Adrenal gland (tissue), 12 donors: Measurements from ENCODE around the gene ANTXR1. TPM values are rescaled to one million over a fixed set of nuclear protein-coding genes. Genes with fewer than 3 reads are reported as not detected.

Experiments
- DNase-seq, 7 donors: peaks; one replicate each; pipeline ENCODE4 v3.0.0-alpha.2; 2019 to 2020
- H3K27ac ChIP-seq, 5 donors: fragments of 200-600 bp; sonication (generic) in 4 of 5; 1 replicate in 3 of 5; 2 replicates in 2 of 5; pipeline versions ENCODE4 v1.5.1 to v1.8.0; 2016 to 2020; ENCODE audit warnings: mild to moderate bottlenecking in 1 of 5
- H3K27me3 ChIP-seq: fragments of 200-600 bp; 2 replicates; pipeline ENCODE4 v1.8.0; 2021
- H3K36me3 ChIP-seq, 2 donors: fragments of 200-600 bp; replicated peaks in 1 of 2; 1 replicate in 1 of 2; 2 replicates in 1 of 2; pipeline versions ENCODE4 v1.5.1 to v1.8.0; 2018 to 2022
- H3K4me1 ChIP-seq, 2 donors: fragments of 200-600 bp; replicated peaks in 1 of 2; 1 replicate in 1 of 2; 2 replicates in 1 of 2; pipeline versions ENCODE4 v1.5.1 to v1.8.0; 2018 to 2021
- H3K4me3 ChIP-seq, 4 donors: fragments of 200-600 bp; sonication (generic) in 3 of 4; one replicate each; pipeline ENCODE4 v1.5.1; 2016 to 2018
- H3K9me3 ChIP-seq, 3 donors: fragments of 200-600 bp; sonication (generic) in 1 of 3; replicated peaks in 1 of 3; 1 replicate in 2 of 3; 2 replicates in 1 of 3; pipeline versions ENCODE4 v1.5.1 to v1.8.0; 2016 to 2021
- CTCF ChIP-seq, 6 experiments: fragments of 450-650 bp in 4 of 6; fragments of 200-600 bp in 2 of 6; sonication (generic) in 1 of 6; IDR thresholded peaks; 1 replicate in 5 of 6; 2 replicates in 1 of 6; pipeline versions ENCODE4 v1.5.1 to v1.8.0; 2016 to 2021; ENCODE audit warnings: antibody characterized with exemption in 6 of 6, mild to moderate bottlenecking in 2 of 6, moderate library complexity in 1 of 6
- POLR2A ChIP-seq, 2 donors: fragments of 450-650 bp; IDR thresholded peaks; one replicate each; pipeline ENCODE4 v1.6.1; 2017; ENCODE audit warnings: antibody characterized with exemption in 2 of 2, mild to moderate bottlenecking in 2 of 2, moderate library complexity in 1 of 2
- WGBS, 4 donors: extraction: QIAGEN DNeasy Blood & Tissue Kit in 2 of 4; methylation state at CpG; one replicate each; pipeline versions ENCODE4 v1.1.5 to v1.1.7; 2013 to 2017; 5-methylcytosine and 5-hydroxymethylcytosine counted together
- intact Hi-C, 2 donors: fragments of 100-400 bp; cut with DNase I; formaldehyde crosslinking; loops; one replicate each; pipeline versions ENCODE4 v1.14.1 to v1.15.0; 2022 to 2023
- polyA plus RNA-seq, 3 donors: library from polyadenylated mRNA; stranded (reverse); fragments of 200-250 nt in 2 of 3; fragments of 350-450 nt in 1 of 3; fragmentation: Illumina TruSeq in 1 of 3; extraction: RNeasy Lipid Tissue Mini Kit (QIAGEN cat#74804) in 1 of 3; gene quantifications; one replicate each; pipeline ENCODE4 v1.2.3, GENCODE V29; 2013 to 2014
- total RNA-seq, 9 donors: library from RNA; depleted of rRNA in 4 of 9; stranded (reverse); fragments of >200 nt in 4 of 9; fragments of 120-200 nt in 1 of 9; fragmentation: NEBNext Ultra II Directional in 1 of 9; extraction: Animal tissue kit (Norgen Biotek cat#: 25700) in 1 of 9; gene quantifications; one replicate each; pipeline versions ENCODE4 v1.1.0 to v1.2.4, GENCODE V29; 2013 to 2023
- donor health status: healthy with polysubstance abuse.
- donor health status: Bipolar disorder and iron deficiency.
- donor health status: DM: yes; HTN: yes; CAD: no.
- donor health status: DM: no; HTN: no; CAD: no.
- donor health status: DM: no; HTN: no; CAD: no.
- donor health status: DM: yes; HTN: yes; CAD: no.

The ANTXR1 gene
- total and polyA plus RNA-seq, 12 donors, result 19.0 to 386 (median 119) TPM

GRCh38 chr2:69013840-69014821 is 1.2 kb downstream of the ANTXR1 start:
- no peak for TF ChIP-seq POLR2A (IDR thresholded peaks at IDR 0.05)
- TF ChIP-seq CTCF (IDR thresholded peaks at IDR 0.05), result no peak
- 3 to 6% (median 4%) methylated on average over 13 to 20 of the region's 20 CpGs for WGBS, 4 donors
- no peaks in the 10 kb centered on the region for H3K27me3 ChIP-seq
- intact Hi-C loops, result loop anchor here in 1 of 2 donors (5.0 to 10.0 kb wide), 2 partner anchors 69 to 293 kb away; no protein-coding TSS in a partner anchor
- H3K4me1 ChIP-seq, result peaks cover 0 to 56% of the 10 kb centered on the region in 2 donors
- peak overlapping the region; percentile 67 to 84 (median 70) for H3K4me3 ChIP-seq
- H3K27ac ChIP-seq, result peak overlapping the region; percentile 9 to 87 (median 58)
- no peaks in the 10 kb centered on the region for H3K9me3 ChIP-seq
- no peaks in the 10 kb centered on the region for H3K36me3 ChIP-seq
- DNase-seq, result peak in 2 of 7 donors; percentile 49

- Histone ChIP-seq H3K36me3 (no peaks in the 10 kb centered on the region), H3K27ac (peak overlapping the region in 2 of 5 donors; percentile 23 to 30), H3K4me1 (peaks cover 8 to 82% of the 10 kb centered on the region in 2 donors), H3K27me3 (no peaks in the 10 kb centered on the region), H3K9me3 (no peaks in the 10 kb centered on the region), H3K4me3 (no peak overlapping the region)
- intact Hi-C loops, result loop anchor here in 1 of 2 donors (10.0 kb wide), 1 partner anchor 72 kb away; no protein-coding TSS in a partner anchor
- peak in 5 of 7 donors; percentile 27 to 51 (median 44) for DNase-seq
- WGBS, 4 donors, result 45 to 88% (median 67%) methylated on average over 5 of the region's 5 CpGs
- TF ChIP-seq CTCF (IDR thresholded peaks at IDR 0.05), result no peak
- TF ChIP-seq POLR2A (IDR thresholded peaks at IDR 0.05), result peak in 1 of 2 donors; percentile 26
These were observed 4.1 kb downstream of the ANTXR1 start for GRCh38 chr2:69017080-69017479.

- Histone ChIP-seq H3K4me1 (peaks cover 8 to 77% of the 10 kb centered on the region in 2 donors), H3K4me3 (no peak overlapping the region), H3K27me3 (no peaks in the 10 kb centered on the region), H3K9me3 (no peaks in the 10 kb centered on the region), H3K36me3 (no peaks in the 10 kb centered on the region), H3K27ac (no peak overlapping the region)
- 81 to 91% (median 83%) methylated on average over 3 of the region's 3 CpGs for WGBS, 4 donors
- DNase-seq, result no peak
- TF ChIP-seq CTCF (IDR thresholded peaks at IDR 0.05) (no peak), POLR2A (IDR thresholded peaks at IDR 0.05) (no peak)
- intact Hi-C loops, result loop anchor here in 1 of 2 donors (10.0 kb wide), 1 partner anchor 73 kb away; no protein-coding TSS in a partner anchor
These were observed 4.9 kb downstream of the ANTXR1 start for GRCh38 chr2:69017835-69018234.

GRCh38 chr2:69018678-69019095 is 5.7 kb downstream of the ANTXR1 start:
- Histone ChIP-seq H3K4me3 (no peak overlapping the region), H3K36me3 (no peaks in the 10 kb centered on the region), H3K27ac (no peak overlapping the region), H3K4me1 (peaks cover 8 to 80% of the 10 kb centered on the region in 2 donors), H3K9me3 (no peaks in the 10 kb centered on the region), H3K27me3 (no peaks in the 10 kb centered on the region)
- no peak for TF ChIP-seq CTCF (IDR thresholded peaks at IDR 0.05)
- no peak for TF ChIP-seq POLR2A (IDR thresholded peaks at IDR 0.05)
- no peak for DNase-seq
- intact Hi-C loops, result loop anchor here in 1 of 2 donors (10.0 kb wide), 1 partner anchor 74 kb away; no protein-coding TSS in a partner anchor
- WGBS, 4 donors, result 55 to 65% (median 61%) methylated on average over 4 of the region's 4 CpGs
